OCI-LY7 (cell line): ENCODE measurements around the gene GGNBP2. TPM values are rescaled to one million over a fixed set of nuclear protein-coding genes. Genes with fewer than 3 reads are reported as not detected.

Experiments
- BruUV-seq: library from RNA; stranded (reverse); fragments of 400-500 nt; replicated peaks from 2 replicates; lab custom pipeline; 2021; lab: Mats Ljungman, UMichigan
- CTCF ChIA-PET: fragments of 300-600 bp; sonication (Branson Sonifier 250); formaldehyde crosslinking; loops from one replicate; lab custom pipeline; 2022; ENCODE audit warnings: antibody characterized with exemption; ENCODE audit not compliant: unreplicated experiment; lab: Charles Lee
- POLR2A ChIA-PET: fragments of 300-600 bp; sonication (Branson Sonifier 250); formaldehyde crosslinking; loops from one replicate; lab custom pipeline; 2022; ENCODE audit warnings: antibody characterized with exemption; lab: Charles Lee
- DNase-seq: peaks from one replicate; pipeline ENCODE4 v3.0.0-alpha.2; 2015; ENCODE audit warnings: low spot score
- H2AFZ ChIP-seq: fragments of 200-600 bp; sonication (generic), shearing (Covaris generic); 2 replicates; pipeline ENCODE4 v1.6.1; 2014; ENCODE audit warnings: mild to moderate bottlenecking, antibody characterized with exemption, low read length, moderate library complexity
- H3K27ac ChIP-seq: fragments of 200-600 bp; sonication (generic); 2 replicates; pipeline ENCODE4 v1.5.1; 2014; ENCODE audit warnings: mixed run types, low read depth, mild to moderate bottlenecking, moderate library complexity, low read length, inconsistent platforms; ENCODE audit not compliant: poor library complexity, severe bottlenecking
- H3K36me3 ChIP-seq: fragments of 200-600 bp; sonication (generic); 2 replicates; pipeline ENCODE4 v1.6.1; 2014; ENCODE audit warnings: mild to moderate bottlenecking, antibody characterized with exemption, low read length, moderate library complexity, mixed read lengths; ENCODE audit not compliant: insufficient read depth
- H3K4me1 ChIP-seq: fragments of 200-600 bp; sonication (generic); 2 replicates; pipeline ENCODE4 v1.5.1; 2014; ENCODE audit warnings: mild to moderate bottlenecking, low read length; ENCODE audit not compliant: insufficient read depth, poor library complexity, severe bottlenecking
- H3K4me2 ChIP-seq: fragments of 200-600 bp; sonication (generic); 2 replicates; pipeline ENCODE4 v1.6.1; 2014; ENCODE audit warnings: mild to moderate bottlenecking, low read length
- H3K4me3 ChIP-seq: fragments of 200-600 bp; sonication (generic); 2 replicates; pipeline ENCODE4 v1.5.1; 2014; ENCODE audit warnings: mild to moderate bottlenecking, low read depth, low read length; ENCODE audit not compliant: poor library complexity, severe bottlenecking
- H3K79me2 ChIP-seq: fragments of 200-600 bp; sonication (generic); 2 replicates; pipeline ENCODE4 v1.6.1; 2016; ENCODE audit warnings: low read depth, mild to moderate bottlenecking, low read length, moderate library complexity, mixed read lengths; ENCODE audit not compliant: insufficient read depth
- H3K9me2 ChIP-seq: fragments of 200-600 bp; sonication (generic); 2 replicates; pipeline ENCODE4 v1.6.1; 2016; ENCODE audit warnings: mild to moderate bottlenecking, low read length, mixed read lengths; ENCODE audit not compliant: insufficient read depth
- H3K9me3 ChIP-seq: fragments of 200-600 bp; sonication (generic); 2 replicates; pipeline ENCODE4 v1.6.1; 2014; ENCODE audit warnings: mild to moderate bottlenecking, mixed run types, low read length, mixed read lengths
- H4K20me1 ChIP-seq: fragments of 200-600 bp; sonication (generic); 2 replicates; pipeline ENCODE4 v1.6.1; 2014; ENCODE audit warnings: mild to moderate bottlenecking, antibody characterized with exemption, low read length, moderate library complexity, mixed read lengths; ENCODE audit not compliant: insufficient read depth
- CTCF ChIP-seq: fragments of 200-600 bp; sonication (generic); conservative IDR thresholded peaks from 2 replicates; pipeline ENCODE4 v1.5.1; 2014; ENCODE audit warnings: mild to moderate bottlenecking, antibody characterized with exemption, low read length, moderate library complexity, mixed read lengths
- EZH2phosphoT487 ChIP-seq: fragments of 200-600 bp; sonication (generic); IDR thresholded peaks from 2 replicates; pipeline ENCODE4 v1.6.1; 2018; ENCODE audit warnings: low read depth, borderline replicate concordance, mild to moderate bottlenecking, mixed run types, antibody characterized with exemption, low read length, moderate library complexity, mixed read lengths
- intact Hi-C: fragments of 100-400 bp; cut with micrococcal nuclease; formaldehyde crosslinking; loops from one replicate; pipeline ENCODE4 v1.10.0; 2022; ENCODE audit not compliant: unreplicated experiment
- total RNA-seq, 2 experiments: library from RNA; depleted of rRNA in 1 of 2; stranded (reverse); fragments of >200 nt in 1 of 2; shearing (Covaris generic) in 1 of 2; gene quantifications; 2 replicates each; pipeline ENCODE4 v1.2.3, GENCODE V29; 2014 to 2022

Gene GGNBP2
- total RNA-seq, 2 experiments from 2014 or later, result 66.5 to 115 TPM

GRCh38 chr17:36576793-36577192, 32.1 kb downstream of the GGNBP2 start:
- Histone ChIP-seq H3K79me2 (peaks cover 31% of the 10 kb centered on the region; the same call in 1 of the 2 replicates), H3K9me3 (no peaks in the 10 kb centered on the region), H3K4me1 (no peaks in the 10 kb centered on the region), H4K20me1 (no peaks in the 10 kb centered on the region), H3K4me2 (no peak overlapping the region), H3K36me3 (peaks cover 89% of the 10 kb centered on the region), H3K27ac (no peak overlapping the region), H3K4me3 (no peak overlapping the region), H3K9me2 (no peaks in the 10 kb centered on the region), H2AFZ (no peak overlapping the region)
- ChIA-PET POLR2A (no interaction called here), CTCF (no interaction called here)
- no peak for TF ChIP-seq EZH2phosphoT487
- TF ChIP-seq CTCF, result no peak
- no TSS peak for BruUV-seq
- intact Hi-C loops, result no loop called here
- DNase-seq, result no peak

- no peak overlapping the region for H3K4me3 ChIP-seq
- H4K20me1 ChIP-seq, result no peaks in the 10 kb centered on the region; the same call in 1 of the 2 replicates
- H3K27ac ChIP-seq, result no peak overlapping the region
- peaks cover 19% of the 10 kb centered on the region; the same call in 1 of the 2 replicates for H3K79me2 ChIP-seq
- ChIA-PET POLR2A (interaction anchor here (0.6 to 1.2 kb wide), 2 partner anchors 10 to 14 kb away, joined by 3 read pairs; no protein-coding TSS in a partner anchor), CTCF (no interaction called here)
- no peak for TF ChIP-seq CTCF
- TF ChIP-seq EZH2phosphoT487, result no peak
- no peak overlapping the region for H3K4me2 ChIP-seq
- DNase-seq, result no peak
- peaks cover 88% of the 10 kb centered on the region for H3K36me3 ChIP-seq
- H2AFZ ChIP-seq, result no peak overlapping the region
- H3K9me2 ChIP-seq, result no peaks in the 10 kb centered on the region
- no TSS peak for BruUV-seq
- no peaks in the 10 kb centered on the region for H3K4me1 ChIP-seq
- intact Hi-C loops, result no loop called here
- no peaks in the 10 kb centered on the region for H3K9me3 ChIP-seq
Measured at GRCh38 chr17:36578671-36579070, 34.0 kb downstream of the GGNBP2 start.

GRCh38 chr17:36583787-36584186, 39.1 kb downstream of the GGNBP2 start:
- Histone ChIP-seq H3K27ac (no peak overlapping the region), H2AFZ (no peak overlapping the region), H3K9me3 (no peaks in the 10 kb centered on the region), H3K4me2 (no peak overlapping the region), H3K4me1 (no peaks in the 10 kb centered on the region), H3K79me2 (no peaks in the 10 kb centered on the region), H4K20me1 (peaks cover 3% of the 10 kb centered on the region; the same call in 1 of the 2 replicates), H3K4me3 (no peak overlapping the region), H3K36me3 (peaks cover 97% of the 10 kb centered on the region), H3K9me2 (no peaks in the 10 kb centered on the region)
- ChIA-PET POLR2A (no interaction called here), CTCF (no interaction called here)
- TF ChIP-seq CTCF (no peak), EZH2phosphoT487 (no peak)
- intact Hi-C loops, result no loop called here
- DNase-seq, result no peak
- BruUV-seq, result no TSS peak
